GM10248 (cell line): Measurements from ENCODE around the gene JOSD2.

Experiments used
- CTCF ChIA-PET: fragments of 300-600 bp; sonication (Branson Sonifier 250); formaldehyde crosslinking; extraction: SDS; loops from one replicate; lab custom pipeline; 2021; ENCODE audit warnings: antibody characterized with exemption; lab: Yijun Ruan, JAX
- POLR2A ChIA-PET: fragments of 350-650 bp; sonication (Branson Sonifier 250); formaldehyde crosslinking; extraction: SDS; loops from one replicate; lab custom pipeline; 2020; ENCODE audit warnings: antibody characterized with exemption; lab: Yijun Ruan, JAX
- DNase-seq: peaks from one replicate; pipeline ENCODE4 v3.0.0; 2012; ENCODE audit errors: extremely low spot score
- CTCF ChIP-seq: IDR thresholded peaks from 2 replicates; pipeline ENCODE4 v1.5.1; 2012; ENCODE audit warnings: mild to moderate bottlenecking, low read depth; ENCODE audit errors: extremely low read depth, missing control alignments, control extremely low read depth

The JOSD2 gene

GRCh38 chr19:50494186-50495019 is 16.6 kb downstream of the JOSD2 start:
- ChIA-PET POLR2A (interaction anchor here (0.7 kb wide), 1 partner anchor 15 kb away, joined by 3 read pairs; no protein-coding TSS in a partner anchor), CTCF (interaction anchor here (0.9 to 1.0 kb wide), 2 partner anchors 34 to 216 kb away, joined by 3 read pairs; no protein-coding TSS in a partner anchor)
- TF ChIP-seq CTCF: no peak
- DNase-seq: no peak

GRCh38 chr19:50493171-50493570 is 17.8 kb downstream of the JOSD2 start:
- no peak for TF ChIP-seq CTCF
- ChIA-PET CTCF (no interaction called here), POLR2A (no interaction called here)
- no peak for DNase-seq

- ChIA-PET CTCF (no interaction called here), POLR2A (no interaction called here)
- no peak for DNase-seq
- no peak for TF ChIP-seq CTCF
Measured at GRCh38 chr19:50492303-50493052, 18.5 kb downstream of the JOSD2 start.

- ChIA-PET CTCF (interaction anchor here (1.0 kb wide), 1 partner anchor 31 kb away, joined by 3 read pairs; no protein-coding TSS in a partner anchor), POLR2A (no interaction called here)
- no peak for TF ChIP-seq CTCF
- DNase-seq: no peak
Measured at GRCh38 chr19:50490991-50491472, 20.0 kb downstream of the JOSD2 start.

- DNase-seq: no peak
- TF ChIP-seq CTCF: no peak
- ChIA-PET POLR2A (no interaction called here), CTCF (no interaction called here)
Measured at GRCh38 chr19:50490411-50490811, 20.6 kb downstream of the JOSD2 start.

- no peak for DNase-seq
- no peak for TF ChIP-seq CTCF
- POLR2A ChIA-PET: no interaction called here
- CTCF ChIA-PET: interaction anchor here (1.1 kb wide), 1 partner anchor 29 kb away, joined by 3 read pairs; no protein-coding TSS in a partner anchor
Measured at GRCh38 chr19:50489461-50490011, 21.5 kb downstream of the JOSD2 start.
